SK-N-SH treated with all-trans-retinoic acid at 6 μM for 48 hours (cell line): ENCODE measurements around the gene MRGPRX4.

Experiments used
- ATAC-seq: fragments of 200-7000 bp; cut with Tn5 transposase; 3 replicates; pipeline ENCODE4 v1.9.1; 2020; ENCODE audit warnings: mild to moderate bottlenecking, moderate library complexity
- ARNTL ChIP-seq: fragments of 450-650 bp; formaldehyde crosslinking; IDR thresholded peaks from 2 replicates; pipeline ENCODE4 v1.5.0; 2020; ENCODE audit warnings: low read depth, mild to moderate bottlenecking, moderate library complexity, borderline replicate concordance
- BACH2 ChIP-seq: fragments of 250-450 bp; sonication (Bioruptor Pico); IDR thresholded peaks from 2 replicates; pipeline ENCODE4 v1.9.0; 2021; ENCODE audit warnings: mild to moderate bottlenecking, borderline replicate concordance
- CSDC2 ChIP-seq: fragments of 250-450 bp; sonication (Bioruptor Pico); IDR thresholded peaks from 2 replicates; pipeline ENCODE4 v1.5.0; 2020; ENCODE audit warnings: mild to moderate bottlenecking, moderate library complexity
- CSRNP3 ChIP-seq: fragments of 250-450 bp; sonication (Bioruptor Pico); IDR thresholded peaks from 2 replicates; pipeline ENCODE4 v1.5.1; 2021; ENCODE audit warnings: mild to moderate bottlenecking, moderate library complexity
- ESRRG ChIP-seq: fragments of 250-450 bp; sonication (Bioruptor Pico); IDR thresholded peaks from 2 replicates; pipeline ENCODE4 v1.6.1; 2021; ENCODE audit warnings: mild to moderate bottlenecking
- GLIS3 ChIP-seq: fragments of 250-450 bp; sonication (Bioruptor Pico); IDR thresholded peaks from 2 replicates; pipeline ENCODE4 v1.5.0; 2020; ENCODE audit warnings: mild to moderate bottlenecking, moderate library complexity
- ISL1 ChIP-seq: fragments of 250-450 bp; sonication (Bioruptor Pico); IDR thresholded peaks from 2 replicates; pipeline ENCODE4 v2.1.2; 2022; ENCODE audit warnings: mild to moderate bottlenecking, moderate library complexity
- OSR1 ChIP-seq: fragments of 250-450 bp; sonication (Bioruptor Pico); IDR thresholded peaks from 2 replicates; pipeline ENCODE4 v1.8.0; 2022; ENCODE audit warnings: moderate library complexity, mild to moderate bottlenecking, inconsistent platforms
- PATZ1 ChIP-seq: fragments of 250-450 bp; sonication (Bioruptor Pico); IDR thresholded peaks from 2 replicates; pipeline ENCODE4 v1.8.0; 2020; ENCODE audit warnings: mild to moderate bottlenecking, moderate library complexity, borderline replicate concordance
- POU6F1 ChIP-seq: fragments of 250-450 bp; sonication (Bioruptor Pico); IDR thresholded peaks from 2 replicates; pipeline ENCODE4 v1.8.0; 2021; ENCODE audit warnings: low read depth, mild to moderate bottlenecking, moderate library complexity, borderline replicate concordance
- PPARA ChIP-seq: fragments of 250-450 bp; sonication (Bioruptor Pico); IDR thresholded peaks from 2 replicates; pipeline ENCODE4 v1.5.0; 2020; ENCODE audit warnings: mild to moderate bottlenecking, borderline replicate concordance
- RARB ChIP-seq: fragments of 250-450 bp; sonication (Bioruptor Pico); IDR thresholded peaks from 2 replicates; pipeline ENCODE4 v1.8.0; 2021; ENCODE audit warnings: mild to moderate bottlenecking, moderate library complexity
- SNAI2 ChIP-seq: fragments of 250-450 bp; sonication (Bioruptor Pico); IDR thresholded peaks from 2 replicates; pipeline ENCODE4 v1.5.0; 2020; ENCODE audit warnings: mild to moderate bottlenecking, moderate library complexity
- TCF4 ChIP-seq: fragments of 250-450 bp; sonication (Bioruptor Pico); IDR thresholded peaks from 2 replicates; pipeline ENCODE4 v1.8.0; 2021; ENCODE audit warnings: mild to moderate bottlenecking, moderate library complexity, borderline replicate concordance
- TOX ChIP-seq: fragments of 250-450 bp; sonication (Bioruptor Pico); IDR thresholded peaks from 2 replicates; pipeline ENCODE4 v1.8.0; 2021; ENCODE audit warnings: mild to moderate bottlenecking, moderate library complexity, borderline replicate concordance
- TSHZ2 ChIP-seq: fragments of 250-450 bp; sonication (Bioruptor Pico); IDR thresholded peaks from 2 replicates; pipeline ENCODE4 v1.5.0; 2020; ENCODE audit warnings: mild to moderate bottlenecking, moderate library complexity
- ZC3H10 ChIP-seq: fragments of 250-450 bp; sonication (Bioruptor Pico); IDR thresholded peaks from 2 replicates; pipeline ENCODE4 v1.5.1; 2021; ENCODE audit warnings: mild to moderate bottlenecking, moderate library complexity
- ZFP3 ChIP-seq: fragments of 250-450 bp; sonication (Bioruptor Pico); IDR thresholded peaks from 2 replicates; pipeline ENCODE4 v1.5.0; 2020; ENCODE audit warnings: mild to moderate bottlenecking, moderate library complexity
- ZFP30 ChIP-seq: fragments of 450-650 bp; formaldehyde crosslinking; IDR thresholded peaks from 2 replicates; pipeline ENCODE4 v1.5.0; 2022; ENCODE audit warnings: mild to moderate bottlenecking, moderate library complexity
- ZNF565 ChIP-seq: fragments of 450-650 bp; formaldehyde crosslinking; conservative IDR thresholded peaks from 2 replicates; pipeline ENCODE4 v1.5.0; 2020; ENCODE audit warnings: low read depth, mild to moderate bottlenecking, moderate library complexity
- ZNF70 ChIP-seq: fragments of 450-650 bp; formaldehyde crosslinking; IDR thresholded peaks from 2 replicates; pipeline ENCODE4 v1.5.0; 2020; ENCODE audit warnings: mild to moderate bottlenecking, moderate library complexity
- ZNF8 ChIP-seq: fragments of 450-650 bp; formaldehyde crosslinking; IDR thresholded peaks from 2 replicates; pipeline ENCODE4 v1.5.0; 2020; ENCODE audit warnings: mild to moderate bottlenecking, moderate library complexity

Gene MRGPRX4

GRCh38 chr11:18191376-18191775 is 18.7 kb downstream of the MRGPRX4 start:
- no peak for TF ChIP-seq ZC3H10
- TF ChIP-seq ARNTL (CRISPR knock-in tag): no peak
- TF ChIP-seq SNAI2: no peak
- TF ChIP-seq RARB (CRISPR knock-in tag): no peak
- no peak for TF ChIP-seq GLIS3 (CRISPR knock-in tag)
- TF ChIP-seq ZNF565 (CRISPR knock-in tag): no peak
- TF ChIP-seq CSRNP3 (CRISPR knock-in tag): no peak
- TF ChIP-seq TSHZ2: no peak
- TF ChIP-seq ZFP3 (CRISPR knock-in tag): no peak
- no peak for TF ChIP-seq CSDC2 (CRISPR knock-in tag)
- TF ChIP-seq BACH2: no peak
- TF ChIP-seq OSR1 (CRISPR knock-in tag): no peak
- no peak for TF ChIP-seq ISL1 (CRISPR knock-in tag)
- no peak for TF ChIP-seq ZFP30 (CRISPR knock-in tag)
- TF ChIP-seq PATZ1: no peak
- TF ChIP-seq ZNF8 (CRISPR knock-in tag): no peak
- TF ChIP-seq TCF4: no peak
- TF ChIP-seq POU6F1 (CRISPR knock-in tag): no peak
- TF ChIP-seq ESRRG (CRISPR knock-in tag): no peak
- TF ChIP-seq ZNF70 (CRISPR knock-in tag): no peak
- no peak for ATAC-seq

- no peak for TF ChIP-seq ZFP3 (CRISPR knock-in tag)
- no peak for TF ChIP-seq POU6F1 (CRISPR knock-in tag)
- no peak for TF ChIP-seq ZNF70 (CRISPR knock-in tag)
- TF ChIP-seq ZFP30 (CRISPR knock-in tag): no peak
- TF ChIP-seq SNAI2: no peak
- no peak for TF ChIP-seq PPARA
- TF ChIP-seq TOX (CRISPR knock-in tag): no peak
- no peak for TF ChIP-seq ZNF8 (CRISPR knock-in tag)
- no peak for TF ChIP-seq TCF4
- TF ChIP-seq TSHZ2: no peak
- no peak for TF ChIP-seq BACH2
- TF ChIP-seq CSRNP3 (CRISPR knock-in tag): no peak
- TF ChIP-seq CSDC2 (CRISPR knock-in tag): no peak
- TF ChIP-seq OSR1 (CRISPR knock-in tag): no peak
- no peak for TF ChIP-seq RARB (CRISPR knock-in tag)
- TF ChIP-seq PATZ1: no peak
- no peak for TF ChIP-seq ZC3H10
- TF ChIP-seq ISL1 (CRISPR knock-in tag): no peak
- TF ChIP-seq ZNF565 (CRISPR knock-in tag): no peak
- TF ChIP-seq ESRRG (CRISPR knock-in tag): no peak
- no peak for ATAC-seq
Observed at GRCh38 chr11:18193010-18193409, 20.4 kb downstream of the MRGPRX4 start.
